G401.6 (cell line): Measurements from ENCODE around the gene AP2B1.
"Not testable (repeated sequence)": the region's sequence is repeated elsewhere in the genome, so short reads cannot be mapped to it uniquely, and the experiment has no call there.

Experiments used
- FAIRE-seq: peaks from 2 replicates; lab custom pipeline; 2012; peaks lifted over from hg19 to GRCh38; lab: Jason Lieb, UNC

AP2B1 gene

DNA sequence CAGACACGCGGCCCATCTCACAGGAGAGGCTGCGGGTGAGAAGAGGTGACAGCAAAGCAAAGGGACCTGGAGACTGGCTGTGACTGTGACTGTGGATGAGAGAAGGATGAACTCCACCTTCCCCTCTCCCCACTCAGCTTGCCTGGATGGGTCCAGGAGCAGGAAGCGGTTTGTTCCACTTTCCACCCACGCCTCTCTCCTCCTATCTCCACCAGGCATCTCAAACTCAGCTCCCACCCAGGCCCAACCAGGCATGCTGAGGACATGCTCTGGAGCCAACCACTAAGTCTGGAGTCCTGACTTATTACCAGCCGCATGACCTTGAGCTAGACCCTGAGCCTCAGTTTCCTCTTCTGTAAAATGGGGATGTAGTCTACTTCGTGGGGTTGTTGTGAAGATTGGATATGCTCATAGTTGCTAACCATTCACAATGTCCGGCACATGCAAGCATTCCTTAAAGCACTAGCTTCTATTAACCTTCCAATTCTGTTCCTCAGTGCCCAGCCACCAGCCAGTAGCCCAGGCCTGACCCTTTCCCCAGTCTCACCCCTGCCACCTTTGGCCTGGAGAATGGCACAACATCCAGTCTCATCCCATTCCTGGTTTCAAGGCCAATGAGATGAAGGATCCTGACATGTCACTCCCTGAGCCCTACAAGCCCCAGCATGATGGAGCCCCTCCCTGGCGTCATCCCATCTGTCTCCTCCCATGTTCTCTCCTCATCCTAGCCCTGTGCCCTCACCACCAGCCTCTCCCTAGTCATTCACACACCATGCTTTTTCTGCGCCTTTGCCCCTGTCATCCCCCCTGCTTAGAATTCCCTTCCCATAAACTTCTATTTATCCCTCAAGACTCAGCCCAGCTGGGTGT is 163.6 kb downstream of the AP2B1 start:
- FAIRE-seq = no peak

DNA sequence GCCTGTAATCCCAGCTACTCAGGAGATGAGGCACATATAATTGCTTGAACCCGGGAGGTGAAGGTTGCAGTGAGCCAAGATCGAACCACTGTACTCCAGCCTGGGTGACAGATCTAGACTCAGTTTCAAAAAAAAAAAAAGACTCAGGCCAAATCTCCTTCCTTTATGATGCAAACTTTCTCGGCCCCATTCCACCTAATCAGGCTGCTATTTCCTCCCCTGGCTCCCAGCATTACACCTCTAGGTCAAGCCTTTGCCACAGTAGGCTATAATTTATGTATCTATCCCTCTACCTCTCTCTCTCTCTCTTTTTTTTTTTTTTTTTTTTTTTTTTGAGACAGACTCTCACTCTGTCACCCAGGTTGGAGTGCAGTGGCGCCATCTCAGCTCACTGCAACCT is 164.4 kb downstream of the AP2B1 start:
- FAIRE-seq = not testable (repeated sequence)

DNA sequence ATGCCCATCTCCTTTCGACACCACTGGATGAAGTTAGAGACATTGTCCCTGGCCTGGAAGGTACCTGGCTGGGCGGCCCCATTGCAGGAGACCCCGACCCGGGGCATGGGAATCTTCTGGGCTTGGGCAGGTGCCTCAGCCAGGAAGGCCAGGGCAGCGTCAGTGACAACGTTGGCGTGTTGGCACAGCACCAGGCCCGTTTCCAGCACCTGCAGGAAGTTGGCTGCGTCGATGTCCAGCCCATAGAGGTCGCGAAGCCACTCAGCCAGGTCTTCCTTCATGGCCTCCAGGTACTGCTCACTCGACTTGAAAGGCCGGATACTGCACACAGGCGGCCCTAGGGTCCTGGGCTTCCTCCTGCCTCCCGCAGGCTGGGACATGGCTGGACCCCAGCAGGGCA is 165.3 kb downstream of the AP2B1 start:
- FAIRE-seq = no peak

DNA sequence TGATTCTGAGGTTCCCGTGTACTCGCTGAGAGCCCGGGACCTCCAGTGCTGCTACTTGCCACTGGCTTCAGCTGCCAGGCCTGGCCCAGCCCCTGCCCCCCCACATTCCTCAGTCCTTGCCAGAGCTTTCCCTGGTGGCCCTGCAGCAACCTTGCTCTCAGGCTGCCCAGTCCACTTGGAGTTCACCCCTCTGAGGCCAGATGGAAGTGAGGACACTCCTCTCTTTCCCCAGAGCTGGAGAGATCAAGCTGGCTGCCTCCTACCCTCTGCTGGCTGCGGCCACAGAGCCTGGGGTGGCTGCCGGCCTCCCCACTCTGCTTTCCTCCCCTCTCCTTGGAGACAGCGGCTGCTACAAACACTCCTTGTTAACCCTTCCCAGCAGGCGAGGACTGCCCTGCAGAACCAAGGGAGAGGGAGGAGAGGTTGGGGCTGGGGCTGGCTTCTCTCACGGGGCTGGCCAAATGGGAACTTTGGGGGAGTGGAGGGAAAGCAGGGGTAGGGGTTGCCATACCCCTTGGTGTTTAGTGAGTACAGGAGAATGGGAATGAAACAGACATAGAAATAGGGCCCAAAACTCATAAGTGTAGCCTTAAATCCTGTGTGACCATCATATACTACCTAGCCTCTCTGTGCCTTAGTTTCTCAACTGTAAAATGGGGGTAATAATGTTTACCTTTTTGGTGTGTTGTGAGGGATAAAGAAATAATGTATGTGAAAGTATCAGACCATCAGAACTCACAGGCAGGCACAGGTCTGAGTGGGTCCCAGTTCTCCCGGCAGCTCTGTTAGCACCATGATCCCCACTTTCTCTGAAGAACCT is 166.0 kb downstream of the AP2B1 start, which contains the start of gene GAS2L2:
Gene GAS2L2, minus strand, starts transcription at position 295 of the 820 bp plus-strand sequence. CDS start 389 bp downstream, outside the sequence.
- FAIRE-seq = no peak

DNA sequence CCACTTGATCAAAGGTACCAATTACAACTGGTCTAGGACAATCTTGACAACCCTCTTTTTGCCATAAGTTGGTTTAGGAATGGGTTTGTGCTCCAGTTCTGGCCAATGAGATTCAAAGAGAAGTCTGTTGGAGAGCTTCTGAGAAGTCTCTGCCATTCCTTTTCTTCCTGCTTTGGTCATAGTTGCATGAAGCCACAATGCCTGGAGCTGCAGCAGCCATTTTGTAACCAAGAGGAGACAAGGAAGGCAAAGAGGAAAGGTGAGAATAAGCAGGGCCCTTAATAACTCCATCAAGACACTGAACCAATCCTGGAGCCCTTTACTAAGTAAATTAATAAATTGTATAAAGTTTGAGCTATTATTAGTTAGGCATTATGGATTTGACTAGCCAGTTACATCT is 170.1 kb downstream of the AP2B1 start:
- FAIRE-seq = no peak

DNA sequence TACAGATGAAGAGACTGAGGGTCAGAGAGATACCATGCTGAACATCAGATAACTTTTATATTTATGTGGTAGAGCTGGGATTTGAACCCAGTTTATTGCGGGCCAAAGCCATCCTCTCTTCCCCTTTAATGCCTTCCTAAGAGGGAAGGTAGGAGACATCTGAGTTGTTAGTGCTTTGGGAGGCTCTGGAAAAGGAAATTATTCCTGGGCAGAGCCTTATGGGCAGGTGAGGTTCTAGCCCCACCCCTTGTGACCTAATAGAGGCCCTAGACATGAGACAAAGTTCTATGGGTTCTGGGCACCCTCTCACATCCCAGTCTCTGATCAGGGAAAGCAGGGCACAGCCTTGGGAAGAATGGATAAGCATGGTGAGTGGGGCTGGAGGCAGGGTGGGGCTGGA is 173.5 kb downstream of the AP2B1 start, which contains the start of gene C17orf50:
Gene C17orf50, plus strand, starts transcription at position 301 of the 400 bp plus-strand sequence. Its CDS starts 55 bp downstream, at position 356.
- FAIRE-seq = no peak

DNA sequence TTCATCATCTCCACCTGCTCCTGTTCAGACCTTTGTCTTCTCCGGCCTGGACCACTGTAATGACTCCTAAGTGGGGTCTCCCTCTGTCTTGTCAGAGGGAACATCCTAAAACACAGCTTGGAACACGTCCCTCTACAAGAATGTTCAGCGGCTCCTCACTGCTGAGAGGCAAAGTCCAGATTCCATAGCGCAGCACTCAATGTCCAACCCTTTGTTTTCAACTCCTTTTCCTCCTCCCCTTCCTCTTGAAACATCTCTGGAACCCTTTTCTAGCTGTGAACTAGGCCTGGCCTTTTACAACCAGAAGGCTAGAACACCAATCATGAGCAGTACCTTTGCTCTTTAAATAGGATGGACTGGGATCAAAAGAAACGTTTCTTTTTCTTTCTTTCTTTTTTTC is 174.5 kb downstream of the AP2B1 start:
- FAIRE-seq = no peak

DNA sequence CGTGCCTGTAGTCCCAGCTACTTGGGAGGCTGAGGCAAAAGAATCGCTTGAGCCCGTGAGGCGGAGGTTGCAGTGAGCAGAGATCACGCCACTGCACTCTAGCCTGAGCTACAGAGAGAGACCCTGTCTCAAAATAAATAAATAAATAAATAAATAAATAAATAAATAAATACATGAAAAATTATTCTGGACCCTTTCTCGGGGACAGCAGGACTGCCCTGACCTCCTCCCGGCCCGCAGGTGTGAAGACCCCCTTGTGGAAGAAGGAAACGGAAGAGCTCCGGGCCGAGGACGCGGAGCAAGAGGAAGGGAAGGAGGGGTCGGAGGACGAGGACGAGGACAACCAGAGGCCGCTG is 176.6 kb downstream of the AP2B1 start:
- no peak for FAIRE-seq

DNA sequence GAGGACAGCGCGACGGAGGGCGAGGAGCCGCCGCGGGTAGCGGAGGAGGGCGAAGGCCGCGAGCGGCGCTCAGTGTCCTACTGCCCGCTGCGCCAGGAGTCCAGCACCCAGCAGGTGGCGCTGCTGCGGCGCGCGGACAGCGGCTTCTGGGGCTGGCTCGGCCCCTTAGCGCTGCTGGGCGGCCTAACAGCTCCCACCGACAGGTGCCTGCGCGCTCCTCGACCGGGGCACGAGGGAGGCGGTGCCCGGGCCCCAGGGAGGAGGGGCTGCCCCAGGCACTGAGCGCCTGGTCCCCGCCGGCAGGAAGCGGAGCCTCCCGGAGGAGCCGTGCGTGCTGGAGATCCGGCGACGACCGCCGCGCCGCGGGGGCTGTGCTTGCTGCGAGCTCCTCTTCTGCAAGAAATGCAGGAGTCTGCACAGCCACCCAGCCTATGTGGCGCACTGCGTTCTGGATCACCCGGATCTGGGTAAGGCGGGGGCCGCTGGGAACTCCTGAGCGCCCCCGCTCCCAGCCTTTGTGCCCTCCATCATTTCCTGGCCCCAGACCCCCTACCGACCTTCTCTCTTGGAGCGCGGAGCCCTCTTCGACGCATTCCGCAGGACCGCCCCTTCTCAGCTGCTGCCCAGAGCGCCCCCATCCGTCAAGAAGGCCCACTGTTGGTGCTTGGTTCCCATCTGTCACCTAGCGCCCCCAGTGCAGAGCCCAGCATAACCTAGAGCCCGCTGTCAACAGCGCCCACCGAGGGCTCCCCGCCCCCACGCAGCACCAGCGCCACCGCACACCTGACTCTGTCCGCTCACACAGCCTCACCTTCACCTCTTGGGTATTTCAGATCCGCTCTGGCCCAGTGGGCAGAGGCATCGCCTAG is 177.2 kb downstream of the AP2B1 start:
- no peak for FAIRE-seq

DNA sequence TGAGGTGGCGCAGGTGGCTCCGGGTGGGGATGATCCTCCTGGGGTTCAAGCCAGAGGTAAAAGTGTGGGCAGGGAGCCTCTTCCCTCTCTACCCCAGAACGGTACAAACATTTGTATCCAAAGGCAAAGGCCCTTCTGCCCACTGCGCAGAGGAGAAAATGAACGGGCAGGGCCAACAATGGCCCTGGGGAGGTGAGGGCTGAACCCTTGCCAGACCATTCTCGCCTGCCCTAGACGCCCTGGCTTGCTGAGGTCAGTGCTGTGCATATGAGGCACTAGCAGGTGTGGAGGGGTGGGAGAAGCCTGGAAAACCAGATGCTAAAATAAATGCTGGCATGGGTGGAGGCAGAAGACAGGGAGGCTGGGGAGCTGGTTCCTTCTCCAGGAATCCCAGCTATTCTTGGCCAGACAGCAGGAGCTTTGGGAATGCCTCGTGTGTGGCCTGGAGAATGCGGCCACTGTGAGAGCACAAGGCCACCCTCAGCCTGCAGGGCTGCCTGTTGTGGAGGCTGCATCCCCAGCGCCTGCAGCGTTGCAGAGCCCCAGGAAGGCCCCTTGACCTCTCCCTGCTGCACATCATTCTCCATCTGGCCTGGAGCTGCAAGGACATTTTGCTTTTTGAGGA is 178.1 kb downstream of the AP2B1 start:
- FAIRE-seq = no peak

DNA sequence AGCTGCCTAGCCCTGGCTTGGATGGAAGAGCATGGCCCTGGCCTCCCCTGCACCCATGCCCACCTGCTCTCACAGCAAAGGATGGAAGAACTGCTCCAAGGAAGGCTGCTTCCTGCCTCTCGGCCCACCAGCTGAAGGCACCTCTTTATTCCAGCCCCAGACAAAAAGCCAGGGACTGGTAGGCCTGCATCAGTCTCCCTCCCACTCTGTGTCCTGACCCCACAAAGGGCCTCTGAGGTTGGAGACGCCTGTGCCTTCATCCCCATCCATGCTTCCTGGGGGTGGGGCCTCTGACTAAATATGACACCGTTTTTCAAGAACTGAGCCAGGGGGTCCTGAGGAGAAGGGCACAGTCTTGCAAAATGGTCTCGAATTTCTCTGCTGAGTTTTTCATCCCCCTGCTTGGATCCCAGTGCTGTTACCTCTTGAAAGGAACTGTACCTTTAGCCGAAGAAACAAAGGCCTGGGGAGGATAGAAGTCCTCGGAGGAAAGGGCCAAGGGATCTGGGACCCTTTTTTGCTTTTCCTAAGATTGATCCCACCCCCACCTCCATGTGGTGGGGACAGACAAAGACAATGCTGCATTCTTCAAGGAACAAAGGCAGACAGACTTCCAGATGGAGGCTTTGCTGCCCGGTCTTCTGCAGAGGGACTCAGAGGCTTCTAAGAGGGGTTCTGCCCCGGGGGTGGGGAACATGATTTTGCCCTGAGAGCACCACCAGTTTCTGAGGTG is 178.8 kb downstream of the AP2B1 start:
- no peak for FAIRE-seq

DNA sequence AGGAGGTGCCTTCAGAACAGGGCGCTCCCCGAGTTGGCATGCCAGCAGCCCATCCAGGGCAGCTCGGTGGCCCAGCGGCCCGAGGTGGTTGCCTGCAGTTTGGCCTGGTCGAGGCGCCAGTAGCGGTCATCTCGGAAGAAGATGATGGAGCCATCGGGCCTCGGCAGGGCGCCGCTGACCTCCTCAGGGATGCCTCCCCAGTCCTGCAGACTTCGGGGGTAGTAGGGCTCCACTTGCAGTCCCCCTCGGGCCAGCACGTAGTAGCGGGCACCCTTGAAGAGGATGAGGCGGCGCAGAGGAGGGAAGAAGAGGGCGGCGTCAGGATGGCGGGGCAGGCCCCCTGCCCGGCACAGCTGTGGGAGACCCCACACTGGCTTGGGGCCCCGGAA is 179.4 kb downstream of the AP2B1 start:
- FAIRE-seq = no peak

DNA sequence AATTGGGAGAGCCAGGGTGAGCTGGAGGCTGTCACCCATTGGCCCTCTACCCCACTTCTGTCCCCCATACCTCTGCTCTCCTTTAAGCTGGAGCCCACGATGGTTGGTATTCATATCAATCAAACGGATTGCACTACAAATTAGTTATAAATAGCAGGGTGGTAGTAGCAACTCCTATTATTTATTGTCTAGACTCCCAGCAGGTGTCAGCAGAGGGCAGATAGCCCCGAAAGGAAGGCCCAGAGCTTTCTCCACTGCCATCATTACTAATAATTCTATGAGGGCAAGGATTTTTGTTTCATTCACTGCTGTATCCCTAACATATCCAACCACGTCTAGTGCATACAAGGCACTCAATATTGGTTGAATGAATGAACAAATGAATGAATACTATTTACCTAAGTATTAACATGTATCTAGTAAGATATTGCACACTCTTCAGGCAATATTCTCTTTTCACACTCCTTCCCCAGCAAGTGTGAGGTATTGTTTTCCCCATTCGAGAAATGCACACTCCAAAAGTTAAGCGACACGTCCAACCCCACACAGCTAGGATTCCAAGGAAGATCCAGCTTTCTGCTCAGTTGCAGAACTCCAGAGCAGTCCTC is 179.9 kb downstream of the AP2B1 start:
- FAIRE-seq = no peak

DNA sequence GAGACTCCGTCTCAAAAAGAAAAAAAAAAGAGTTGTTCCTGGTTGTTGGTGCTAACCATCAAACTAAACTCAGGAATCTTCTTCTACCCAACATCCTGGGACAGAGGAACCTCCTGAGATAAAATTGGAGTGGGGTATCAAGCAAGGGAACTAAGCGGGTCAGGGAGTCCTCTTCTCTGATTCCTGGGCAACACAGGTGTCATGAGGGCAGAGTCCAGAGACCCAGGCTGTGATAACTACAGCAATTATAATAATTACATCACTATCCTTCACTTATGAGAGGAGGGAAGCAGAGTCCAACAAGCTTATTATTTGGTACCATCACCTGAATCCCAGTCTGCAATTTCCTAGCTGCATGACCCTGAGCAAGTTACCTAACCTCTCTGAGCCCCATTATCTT is 181.7 kb downstream of the AP2B1 start:
- FAIRE-seq = no peak

DNA sequence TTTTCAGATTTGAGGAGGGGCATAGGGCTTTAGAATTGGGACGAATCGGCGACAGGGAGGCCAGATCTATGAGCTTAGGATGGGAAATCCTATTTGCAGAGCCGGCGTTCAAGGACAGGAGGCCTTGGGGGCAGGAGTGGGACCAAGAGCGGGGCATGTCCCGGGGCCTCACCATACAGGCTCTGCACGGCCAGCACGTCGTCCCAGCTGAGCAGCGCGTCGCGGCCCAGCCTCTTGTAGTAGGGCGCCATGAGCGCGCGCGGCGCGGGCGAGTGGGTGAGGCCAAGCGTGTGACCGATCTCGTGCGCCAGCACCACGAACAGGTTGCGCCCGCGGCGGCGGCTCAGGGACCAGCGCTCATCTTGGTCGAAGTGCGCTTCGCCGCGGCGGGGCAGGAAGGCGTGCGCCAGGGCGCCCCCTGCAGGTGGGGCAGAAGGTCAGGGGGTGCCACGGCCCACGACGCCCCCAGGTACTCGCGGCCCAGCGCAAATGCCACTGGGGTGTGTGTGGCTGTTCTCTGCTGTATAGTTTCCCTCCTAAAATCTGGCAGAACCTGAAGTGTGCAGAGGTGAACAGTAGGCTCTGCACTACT is 182.9 kb downstream of the AP2B1 start:
- no peak for FAIRE-seq

DNA sequence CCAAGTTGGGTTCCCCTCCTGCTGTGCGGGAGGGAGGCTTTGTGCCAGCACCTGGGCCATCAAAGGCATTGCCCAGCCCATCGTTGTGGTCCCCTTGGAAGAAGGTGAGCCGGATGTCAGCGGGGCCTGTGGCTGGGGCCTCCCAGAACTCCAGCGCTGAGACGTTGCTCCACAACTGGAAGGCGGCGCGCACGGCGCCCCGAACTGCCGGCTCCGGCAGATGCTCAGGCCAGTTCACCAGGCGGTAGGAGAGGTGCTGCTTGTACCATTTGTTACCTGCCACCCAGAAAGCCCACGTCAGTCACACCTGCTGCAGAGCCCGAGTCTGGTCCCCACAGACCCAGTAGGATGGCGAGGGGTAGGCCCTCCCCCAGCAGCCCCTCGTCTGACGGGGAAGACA is 186.0 kb downstream of the AP2B1 start:
- no peak for FAIRE-seq

DNA sequence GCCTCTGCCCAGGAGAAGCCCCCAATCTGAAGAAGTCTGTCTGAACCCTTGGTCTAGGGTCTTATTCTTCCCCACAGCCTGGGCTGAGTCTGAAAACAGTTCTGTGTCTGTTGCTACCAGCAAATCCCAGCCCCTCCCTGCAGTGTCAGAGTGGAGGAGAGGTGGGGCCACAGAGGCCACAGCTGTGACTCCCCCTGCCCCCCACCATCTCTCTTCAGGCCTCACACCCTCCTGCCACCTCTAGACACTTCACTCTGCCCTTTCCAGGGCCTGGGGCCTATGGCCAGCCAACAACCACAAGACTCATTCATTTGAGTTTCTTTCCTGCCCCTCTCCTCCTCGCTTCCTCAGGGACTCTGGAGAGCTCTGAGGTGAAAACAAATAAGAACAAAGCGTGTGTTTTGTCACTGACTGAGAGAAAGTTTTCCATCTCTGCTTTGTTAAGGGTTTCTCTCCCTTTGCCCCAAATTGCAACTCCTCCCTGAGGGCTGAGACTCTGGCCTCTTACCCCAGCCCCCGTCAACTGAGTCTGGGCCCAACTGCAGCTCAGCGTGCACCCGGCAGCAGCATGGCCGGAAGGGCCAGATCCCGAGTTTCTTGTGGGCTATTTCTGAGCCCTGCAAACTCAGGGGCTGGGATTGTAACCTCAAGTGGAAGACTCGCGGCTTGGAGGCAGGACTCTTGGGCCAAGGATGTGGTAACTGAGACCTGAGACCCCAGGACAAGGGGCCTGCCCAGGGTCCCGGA is 186.7 kb downstream of the AP2B1 start:
- FAIRE-seq = no peak

DNA sequence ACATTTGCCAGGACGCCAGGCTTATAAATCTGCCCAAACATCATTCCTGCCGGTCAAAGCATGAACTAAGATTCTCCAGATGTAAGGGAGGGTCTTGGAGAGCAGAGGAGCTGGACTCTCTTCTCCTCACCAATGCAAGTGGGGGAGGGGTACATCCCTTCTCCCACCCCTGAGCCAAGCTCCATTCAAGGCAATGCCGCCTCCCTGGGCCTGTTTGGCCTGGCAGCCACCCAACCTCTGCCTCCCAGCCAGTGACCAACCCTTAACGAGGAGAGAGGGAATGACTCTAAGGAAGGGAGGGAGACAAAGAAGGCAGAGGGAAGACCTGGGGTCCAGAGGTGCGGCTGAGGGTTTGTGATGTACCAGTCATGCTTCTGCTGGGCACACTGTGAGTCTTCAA is 187.4 kb downstream of the AP2B1 start:
- FAIRE-seq = no peak

DNA sequence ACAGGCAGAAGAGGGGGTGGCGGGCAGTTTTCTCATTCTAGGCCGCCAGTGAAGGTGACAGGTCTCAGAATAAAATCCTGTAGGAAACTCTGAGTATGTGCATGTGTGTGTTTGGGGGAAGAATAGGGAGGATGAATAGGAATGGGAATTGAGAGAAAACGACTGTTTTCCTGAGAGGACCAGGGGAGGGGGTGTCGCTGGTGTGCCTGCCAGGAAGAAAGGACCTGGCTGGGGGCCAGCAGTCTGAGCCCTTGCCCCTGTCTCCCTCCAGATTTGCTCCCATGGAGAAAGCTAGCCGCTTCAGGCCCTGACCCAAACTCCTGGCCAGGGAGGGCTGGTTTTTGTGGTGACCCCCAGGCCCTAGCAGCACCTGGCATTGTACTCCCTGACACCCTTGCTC is 187.9 kb downstream of the AP2B1 start:
- FAIRE-seq = no peak

DNA sequence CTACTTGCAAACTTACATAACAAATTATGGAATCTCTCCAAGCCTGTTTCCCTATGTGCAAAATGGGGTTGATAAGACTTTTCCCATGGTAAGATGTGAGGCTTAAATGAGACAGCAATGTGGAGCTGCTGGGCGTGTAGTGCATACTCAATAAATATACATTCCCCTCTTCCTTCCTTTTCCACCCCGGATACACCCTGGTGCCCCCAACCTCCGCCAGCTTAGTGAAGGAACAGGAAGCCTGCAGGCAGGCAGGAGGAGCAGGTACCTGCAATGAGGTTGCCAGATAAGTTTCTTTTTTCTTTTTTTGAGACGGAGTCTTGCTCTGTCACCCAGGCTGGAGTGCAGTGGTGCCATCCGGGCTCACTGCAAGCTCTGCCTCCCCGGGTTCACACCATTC is 188.5 kb downstream of the AP2B1 start:
- no peak for FAIRE-seq
